GM19240 (cell line): ENCODE data around the gene ADAMTS17.

Source experiments
- DNase-seq: peaks from one replicate; pipeline ENCODE4 v3.0.0; 2011; ENCODE audit warnings: low spot score; ENCODE audit not compliant: insufficient read length

Gene ADAMTS17

GRCh38 chr15:100030586-100031229 lies 311.1 kb downstream of the ADAMTS17 start:
- DNase-seq, result no peak

DNA sequence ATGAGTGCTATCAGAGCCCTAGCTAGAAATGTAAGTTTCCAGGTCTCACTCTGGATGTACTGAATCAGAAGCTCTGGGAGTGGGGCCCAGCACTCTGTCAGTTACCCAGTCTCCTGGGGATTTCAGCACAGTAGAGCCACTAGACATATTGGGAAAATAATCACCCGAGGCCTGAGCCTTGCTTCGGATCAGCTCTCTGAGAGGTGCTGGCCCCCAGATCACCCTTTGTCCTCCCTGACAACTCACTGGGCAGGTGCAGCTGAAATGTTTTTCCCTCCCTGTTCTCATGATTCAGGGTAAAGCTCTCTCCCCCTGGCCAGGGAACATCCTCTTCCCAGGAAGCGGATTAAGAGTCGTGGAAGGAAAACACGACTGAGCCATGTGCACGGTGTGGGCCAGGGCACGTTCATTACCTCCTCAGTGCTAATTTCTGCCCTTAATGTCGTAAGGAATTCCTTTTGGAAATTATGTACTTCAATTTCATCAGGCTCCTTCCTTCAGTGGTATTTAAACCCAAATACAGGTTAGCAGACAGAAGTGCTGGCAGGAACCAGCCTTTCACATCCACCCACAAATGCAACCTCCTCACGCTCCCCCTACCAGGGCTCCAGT lies 311.8 kb downstream of the ADAMTS17 start:
- no peak for DNase-seq

DNA sequence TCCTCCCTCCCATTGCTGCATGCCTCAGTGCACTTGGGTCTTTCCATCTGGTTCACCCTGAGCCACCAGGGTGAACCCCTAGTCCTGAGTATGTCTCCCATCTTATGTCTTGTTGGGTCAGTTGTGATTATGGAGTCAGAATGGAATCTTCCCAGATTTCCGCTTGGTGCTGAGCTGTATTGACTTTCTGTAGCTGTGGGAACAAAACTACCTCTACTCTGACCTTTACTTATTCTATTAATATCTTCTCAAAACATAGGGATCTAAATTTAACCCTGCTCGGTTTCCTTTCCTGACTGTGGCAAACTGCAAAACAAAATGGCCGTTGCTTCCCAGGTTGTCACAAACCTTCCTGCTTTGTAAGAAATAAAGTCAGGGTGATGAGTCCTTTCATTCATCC lies 312.7 kb downstream of the ADAMTS17 start:
- DNase-seq, result no peak

DNA sequence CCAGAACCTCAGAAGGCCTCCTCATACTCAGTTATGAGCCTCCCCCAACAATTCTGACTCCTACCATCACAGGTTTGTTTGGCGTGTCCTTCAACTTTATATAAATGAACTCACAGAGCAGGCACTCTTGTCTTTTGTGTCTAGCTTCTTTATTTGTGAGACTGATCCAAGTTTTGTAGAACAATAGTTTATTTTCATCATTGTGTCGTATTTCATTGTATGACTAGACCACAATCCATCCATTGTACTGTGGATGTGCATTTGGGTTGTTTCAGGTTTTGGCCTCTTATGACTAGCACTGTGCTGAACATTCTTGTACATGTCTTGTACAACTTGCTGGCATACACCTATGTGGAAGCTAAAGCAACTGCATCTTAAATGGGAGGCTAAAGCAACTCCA lies 315.7 kb downstream of the ADAMTS17 start:
- DNase-seq, result no peak

GRCh38 chr15:100022806-100023205 lies 319.0 kb downstream of the ADAMTS17 start:
- DNase-seq, result no peak

DNA sequence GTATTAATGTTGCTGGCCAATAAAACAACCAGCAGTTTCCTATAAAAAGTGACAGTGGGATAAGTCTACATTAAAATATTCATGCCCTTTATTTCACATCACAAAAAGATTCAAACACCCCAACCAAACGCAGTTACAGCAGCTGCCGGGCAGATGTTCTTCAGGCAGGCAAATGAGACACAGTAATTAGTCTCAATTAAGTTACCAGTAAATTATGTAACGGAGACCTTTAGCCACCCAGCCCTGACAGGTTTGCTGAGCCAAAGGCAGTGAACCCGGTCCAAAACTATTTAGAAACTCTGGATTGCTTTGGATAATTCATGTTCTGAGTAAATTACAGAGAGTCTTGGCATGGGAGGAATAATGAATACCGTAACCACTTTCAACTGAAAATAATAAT lies 319.4 kb downstream of the ADAMTS17 start:
- no peak for DNase-seq

- DNase-seq, result no peak
Observed at GRCh38 chr15:100021653-100022052, 320.1 kb downstream of the ADAMTS17 start.

- DNase-seq, result no peak
Observed at GRCh38 chr15:100020614-100021013, 321.2 kb downstream of the ADAMTS17 start.

DNA sequence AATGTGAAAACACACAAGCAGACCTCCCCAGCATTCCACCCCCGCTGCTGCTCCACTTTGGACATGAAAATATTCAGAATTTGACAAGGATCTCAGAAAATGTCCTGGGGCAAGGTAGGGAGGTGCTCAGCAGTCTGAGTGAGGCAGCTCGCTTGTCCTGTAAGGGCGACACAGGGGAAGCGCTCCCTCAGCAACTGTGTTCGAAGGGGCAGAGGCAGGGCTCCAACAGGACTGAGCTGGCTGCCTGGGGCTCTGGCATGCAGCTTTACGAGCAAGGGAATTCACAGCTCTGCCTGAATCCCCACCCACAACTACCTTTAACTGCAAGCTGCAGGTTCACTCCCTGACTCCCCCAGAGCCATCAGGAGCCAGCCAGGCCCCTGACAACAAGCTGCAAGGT lies 321.6 kb downstream of the ADAMTS17 start:
- DNase-seq, result no peak

- DNase-seq, result no peak
Observed at GRCh38 chr15:100019601-100020000, 322.2 kb downstream of the ADAMTS17 start.

DNA sequence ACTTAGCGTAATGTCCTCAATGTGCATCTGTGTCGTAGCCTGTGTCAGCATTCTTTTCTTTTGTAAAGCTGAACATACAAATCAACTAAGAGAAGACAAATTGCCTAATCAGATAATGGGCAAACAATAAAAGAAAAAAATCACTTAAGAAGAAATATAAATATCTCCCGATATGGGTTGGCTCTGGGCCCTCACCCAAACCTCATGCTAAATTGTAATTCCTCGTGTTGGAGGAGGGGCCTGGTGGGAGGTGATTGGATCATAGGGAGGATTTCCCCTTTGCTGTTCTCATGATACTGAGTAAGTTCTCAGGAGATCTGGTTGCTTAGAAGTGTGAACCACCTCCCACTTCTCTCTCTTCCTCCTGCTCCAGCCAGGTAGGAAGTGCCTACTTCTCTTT lies 323.6 kb downstream of the ADAMTS17 start:
- DNase-seq, result no peak

GRCh38 chr15:100017140-100017539 lies 324.6 kb downstream of the ADAMTS17 start:
- DNase-seq, result no peak

DNA sequence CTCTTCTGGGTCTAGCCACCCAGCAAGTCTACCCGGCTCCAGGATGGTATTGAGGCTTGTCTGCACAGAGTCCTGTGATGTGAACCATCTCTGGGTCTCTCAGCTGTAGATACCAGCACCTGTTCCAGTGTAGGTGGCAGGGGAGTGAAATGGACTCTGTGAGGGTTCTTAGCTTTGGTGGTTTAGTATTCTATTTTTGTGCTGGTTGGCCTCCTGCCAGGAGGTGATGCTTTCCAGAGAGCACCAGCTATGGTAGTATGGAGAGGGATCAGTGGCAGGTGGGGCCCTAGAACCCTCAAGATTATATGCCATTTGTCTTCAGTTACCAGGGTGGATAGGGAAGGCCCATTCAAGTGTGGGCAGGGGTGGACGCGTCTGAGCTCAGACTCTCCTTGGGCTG lies 325.1 kb downstream of the ADAMTS17 start:
- DNase-seq, result no peak

- no peak for DNase-seq
Observed at GRCh38 chr15:100011235-100011634, 330.5 kb downstream of the ADAMTS17 start.

DNA sequence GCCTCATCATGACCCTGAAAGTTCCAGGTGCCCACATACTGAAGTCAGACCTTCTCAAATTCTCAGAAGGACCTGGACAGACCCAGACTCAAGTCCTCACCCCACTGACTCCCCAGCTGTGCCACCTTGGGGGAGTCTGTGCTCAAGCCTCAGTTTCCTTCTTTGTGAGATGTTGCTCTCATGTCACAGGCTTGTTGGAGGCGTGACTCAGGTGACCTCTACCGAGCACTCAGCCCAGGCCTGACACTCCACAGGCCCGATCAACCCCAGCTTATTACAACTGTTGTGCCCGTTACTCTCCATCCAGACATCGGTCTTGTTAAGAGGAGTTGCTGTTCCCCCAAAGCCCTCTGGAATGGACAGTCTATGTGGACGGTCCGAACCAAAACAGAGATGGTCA lies 332.4 kb downstream of the ADAMTS17 start:
- no peak for DNase-seq

GRCh38 chr15:100008258-100008657 lies 333.5 kb downstream of the ADAMTS17 start:
- DNase-seq, result no peak

DNA sequence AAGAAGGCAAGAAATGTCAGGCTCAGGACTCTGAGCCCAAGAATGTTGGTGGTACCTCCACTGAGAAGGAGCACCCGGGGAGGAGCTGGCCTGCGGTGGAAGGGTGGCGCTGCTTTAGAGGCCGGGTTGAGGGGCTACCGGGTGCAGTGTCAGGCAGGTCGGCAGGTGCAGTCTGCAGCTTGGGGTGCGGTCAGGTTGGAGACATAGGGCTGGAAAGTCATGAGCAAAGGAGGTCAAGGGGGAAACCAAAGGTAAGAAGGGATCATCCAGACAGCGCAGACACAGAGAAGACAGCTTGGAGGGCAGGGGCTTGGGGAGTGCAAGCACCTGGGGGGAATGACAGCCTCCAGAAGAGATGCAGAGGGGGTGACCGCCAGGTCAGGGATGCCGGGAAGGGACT lies 334.2 kb downstream of the ADAMTS17 start:
- no peak for DNase-seq

GRCh38 chr15:100005715-100006114 lies 336.1 kb downstream of the ADAMTS17 start:
- DNase-seq, result no peak

DNA sequence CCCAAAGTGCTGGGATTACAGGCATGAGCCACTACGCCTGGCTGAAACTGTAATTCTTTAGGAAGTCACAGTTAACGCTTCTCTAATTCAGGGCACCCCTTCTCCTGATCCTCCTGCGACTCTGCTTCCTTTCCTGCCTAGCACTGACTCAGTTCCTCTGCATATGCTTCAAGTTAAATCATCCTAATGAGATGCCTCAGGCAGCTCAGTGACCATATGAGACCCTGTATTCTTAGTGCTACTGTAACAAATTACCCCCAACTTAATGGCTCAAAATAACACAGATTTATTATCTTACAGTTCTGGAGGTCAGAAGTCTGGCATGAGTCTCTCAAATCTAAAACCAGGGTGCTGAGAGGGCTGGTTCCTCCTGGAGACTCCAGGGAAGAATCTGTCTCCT lies 336.8 kb downstream of the ADAMTS17 start:
- DNase-seq, result no peak

DNA sequence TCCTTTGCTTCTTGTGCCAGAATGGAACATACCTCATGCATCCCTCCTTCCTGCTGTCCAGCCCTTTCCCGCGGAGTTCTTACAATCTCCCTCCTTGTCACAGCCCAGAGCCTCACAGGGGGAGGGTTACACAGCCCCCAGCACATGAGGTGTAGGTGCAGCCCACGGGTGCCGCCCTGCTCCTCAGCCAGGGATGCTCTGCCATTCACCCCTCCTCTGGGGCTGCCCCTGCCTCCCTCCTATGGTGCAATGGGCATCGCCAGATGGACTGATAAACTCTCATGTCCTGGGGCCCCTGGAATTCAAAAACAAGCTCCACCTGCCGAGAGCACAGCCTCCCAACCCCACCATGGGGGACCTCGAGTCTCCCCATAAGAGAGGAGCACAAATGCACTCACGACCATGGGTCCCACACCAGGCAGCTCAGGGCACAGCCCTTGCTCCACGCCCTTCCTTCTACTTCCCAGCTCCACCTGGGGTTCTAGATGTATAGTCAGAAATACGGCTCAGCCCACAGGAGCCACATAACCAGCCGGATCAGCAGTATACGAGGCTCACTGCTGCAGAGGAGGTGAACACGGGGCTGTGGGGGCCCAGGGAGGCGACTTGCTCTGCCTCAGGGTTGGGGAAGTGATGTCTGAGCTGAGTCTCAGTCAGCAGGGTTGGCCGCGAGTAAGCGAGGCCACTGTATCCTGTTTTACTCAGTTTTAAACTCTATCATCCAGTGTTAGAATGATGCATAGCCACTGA lies 338.8 kb downstream of the ADAMTS17 start:
- DNase-seq, result no peak

GRCh38 chr15:100002086-100002620 lies 339.6 kb downstream of the ADAMTS17 start:
- DNase-seq, result no peak

GRCh38 chr15:100001405-100001804 lies 340.4 kb downstream of the ADAMTS17 start:
- no peak for DNase-seq
